ENCODE data around the gene CHRND. TPM values are rescaled to one million over a fixed set of nuclear protein-coding genes. Genes with fewer than 3 reads are reported as not detected.

Gene CHRND
- total RNA-seq, 2 experiments from 2014 or later: not detected

- H3K9me2 ChIP-seq (ENCODE audit: insufficient read depth, low read length): no peaks in the 10 kb centered on the region
- ChIA-PET CTCF (ENCODE audit: unreplicated experiment) (no interaction called here), POLR2A (no interaction called here)
- TF ChIP-seq CTCF (conservative IDR thresholded peaks at IDR 0.05; ENCODE audit: low read length) (no peak), EZH2phosphoT487 (IDR thresholded peaks at IDR 0.05; ENCODE audit: borderline replicate concordance, low read depth, low read length) (no peak)
- no peaks in the 10 kb centered on the region for H3K9me3 ChIP-seq (ENCODE audit: low read length)
- no peak overlapping the region for H3K4me3 ChIP-seq (ENCODE audit: low read depth, low read length, poor library complexity, severe bottlenecking)
- no peaks in the 10 kb centered on the region for H3K36me3 ChIP-seq (ENCODE audit: insufficient read depth, low read length)
- no peaks in the 10 kb centered on the region for H3K4me1 ChIP-seq (ENCODE audit: insufficient read depth, low read length, poor library complexity, severe bottlenecking)
- no peak overlapping the region for H3K4me2 ChIP-seq (ENCODE audit: low read length)
- BruUV-seq (replicated peaks): no TSS peak
- H3K27ac ChIP-seq (ENCODE audit: low read depth, low read length, poor library complexity, severe bottlenecking): no peak overlapping the region
- intact Hi-C loops (cut with micrococcal nuclease; ENCODE audit: unreplicated experiment): no loop called here
- DNase-seq (ENCODE audit: low spot score): no peak
- no peak overlapping the region for H2AFZ ChIP-seq (ENCODE audit: low read length)
- no peaks in the 10 kb centered on the region for H3K79me2 ChIP-seq (ENCODE audit: insufficient read depth, low read depth, low read length)
- H4K20me1 ChIP-seq (ENCODE audit: insufficient read depth, low read length): no peaks in the 10 kb centered on the region
Observed at GRCh38 chr2:232481322-232482140, 44.4 kb upstream of the CHRND start.

- BruUV-seq (replicated peaks): no TSS peak
Observed at GRCh38 chr2:232482301-232483238, 43.4 kb upstream of the CHRND start.

More at GRCh38 chr2:232482301-232483238, 43.4 kb upstream of the CHRND start:
- H3K4me1 ChIP-seq (ENCODE audit: insufficient read depth, low read length, poor library complexity, severe bottlenecking): no peaks in the 10 kb centered on the region
- DNase-seq (ENCODE audit: low spot score): no peak
- H3K79me2 ChIP-seq (ENCODE audit: insufficient read depth, low read depth, low read length): no peaks in the 10 kb centered on the region
- intact Hi-C loops (cut with micrococcal nuclease; ENCODE audit: unreplicated experiment): no loop called here
- ChIA-PET POLR2A (no interaction called here), CTCF (ENCODE audit: unreplicated experiment) (no interaction called here)
- H3K4me3 ChIP-seq (ENCODE audit: low read depth, low read length, poor library complexity, severe bottlenecking): no peak overlapping the region
- no peak overlapping the region for H3K27ac ChIP-seq (ENCODE audit: low read depth, low read length, poor library complexity, severe bottlenecking)
- H3K9me2 ChIP-seq (ENCODE audit: insufficient read depth, low read length): no peaks in the 10 kb centered on the region
- H2AFZ ChIP-seq (ENCODE audit: low read length): no peak overlapping the region
- TF ChIP-seq CTCF (conservative IDR thresholded peaks at IDR 0.05; ENCODE audit: low read length): no peak
- TF ChIP-seq EZH2phosphoT487 (IDR thresholded peaks at IDR 0.05; ENCODE audit: borderline replicate concordance, low read depth, low read length): no peak
- H3K9me3 ChIP-seq (ENCODE audit: low read length): no peaks in the 10 kb centered on the region
- no peak overlapping the region for H3K4me2 ChIP-seq (ENCODE audit: low read length)
- H4K20me1 ChIP-seq (ENCODE audit: insufficient read depth, low read length): no peaks in the 10 kb centered on the region
- H3K36me3 ChIP-seq (ENCODE audit: insufficient read depth, low read length): no peaks in the 10 kb centered on the region

Data from OCI-LY7 (cell line).